ENCODE results near the gene GAB3. TPM values are rescaled to one million over a fixed set of nuclear protein-coding genes. Genes with fewer than 3 reads are reported as not detected.

GAB3 gene
- total and polyA plus RNA-seq, 9 of the 15 experiments (the other 6 are each of a cell fraction or from before 2014, with no cell fraction given): 16.1 to 31.4 (median 20.2) TPM

DNA sequence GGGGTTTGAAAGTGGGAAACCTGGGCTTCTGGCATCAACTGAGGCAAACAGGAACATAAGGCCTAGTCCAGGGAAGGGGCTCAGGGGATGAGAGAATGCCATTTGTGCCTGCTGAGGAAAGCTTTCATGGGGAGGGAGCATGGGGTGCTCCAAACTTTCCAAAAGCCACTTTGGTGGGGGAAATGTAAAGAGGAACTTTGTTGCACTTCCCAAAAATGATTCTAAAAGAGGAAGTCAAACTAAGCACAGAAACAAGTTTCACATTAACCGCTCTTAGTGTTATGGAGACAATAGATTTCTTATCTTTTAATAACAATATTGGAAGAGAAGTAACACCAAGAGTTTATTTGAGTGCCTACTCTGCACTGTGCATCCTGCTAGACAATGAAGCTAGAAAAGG, 32.3 kb downstream of the GAB3 start (continued):
- TF ChIP-seq RERE (CRISPR knock-in tag; IDR thresholded peaks at IDR 0.05; ENCODE audit: borderline replicate concordance): no peak
- no peak for TF ChIP-seq ZNF174 (CRISPR knock-in tag; IDR thresholded peaks at IDR 0.05)
- no peak for TF ChIP-seq ZBTB7A (IDR thresholded peaks at IDR 0.05; ENCODE audit: borderline replicate concordance, control insufficient read depth, low read depth, low read length)
- TF ChIP-seq ARID3A (IDR thresholded peaks at IDR 0.05; ENCODE audit: borderline replicate concordance, low read depth, low read length): no peak
- TF ChIP-seq ZNF79 (CRISPR knock-in tag; IDR thresholded peaks at IDR 0.05; ENCODE audit: low read depth): no peak
- TF ChIP-seq XRCC5 (IDR thresholded peaks at IDR 0.05; ENCODE audit: low read depth, low read length): no peak
- TF ChIP-seq ZNF589 (CRISPR knock-in tag; IDR thresholded peaks at IDR 0.05; ENCODE audit: low read depth): 0 out of 2 replicates have a peak, but pooled peaks have one; percentile 36
- peak in 1 of 2 experiments; percentile 33; a peak in 2 of 4 replicates for TF ChIP-seq ETV6 (IDR thresholded peaks at IDR 0.05; ENCODE audit: borderline replicate concordance in 1 of 2, low read depth in 2 of 2, low read length in 1 of 2)
- TF ChIP-seq ETV6 (CRISPR knock-in tag; IDR thresholded peaks at IDR 0.05; ENCODE audit: borderline replicate concordance): no peak
- TF ChIP-seq ZNF639 (CRISPR knock-in tag; conservative IDR thresholded peaks at IDR 0.05 in 1 of 2, IDR thresholded peaks at IDR 0.05 in 1 of 2): 0 out of 4 replicates have a peak, but pooled peaks of 1 of the 2 experiments have one; percentile 18

Measured in K562 (cell line).